Measurements from ENCODE around the gene CPVL.

Gene CPVL

GRCh38 chr7:29132980-29133379 lies 13.4 kb downstream of the CPVL start:
- no peak for TF ChIP-seq ZFX (IDR thresholded peaks at IDR 0.05; ENCODE audit: borderline replicate concordance)
- H3K27ac ChIP-seq: no peak overlapping the region

DNA sequence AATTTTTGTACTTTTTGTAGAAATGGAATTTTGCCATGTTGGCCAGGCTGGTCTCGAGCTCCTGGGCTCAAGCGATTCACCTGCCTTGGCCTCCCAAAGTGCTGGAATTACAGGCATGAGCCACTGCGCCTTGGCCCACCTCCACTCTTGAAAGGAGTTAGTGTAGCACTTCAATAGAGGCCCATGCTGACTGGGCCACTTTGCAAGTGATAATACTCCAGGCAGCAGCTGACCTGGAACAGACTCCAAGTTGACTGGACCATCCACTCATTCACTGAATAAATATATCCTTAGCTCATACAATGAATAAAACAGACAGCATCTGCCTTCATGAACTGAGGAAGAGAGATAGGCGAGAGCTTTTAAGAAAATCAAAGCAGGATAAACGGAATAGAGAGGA lies 14.7 kb downstream of the CPVL start:
- no peak overlapping the region for H3K27ac ChIP-seq
- TF ChIP-seq ZFX (IDR thresholded peaks at IDR 0.05; ENCODE audit: borderline replicate concordance): no peak
- TF ChIP-seq CTCF (IDR thresholded peaks at IDR 0.05): no peak

DNA sequence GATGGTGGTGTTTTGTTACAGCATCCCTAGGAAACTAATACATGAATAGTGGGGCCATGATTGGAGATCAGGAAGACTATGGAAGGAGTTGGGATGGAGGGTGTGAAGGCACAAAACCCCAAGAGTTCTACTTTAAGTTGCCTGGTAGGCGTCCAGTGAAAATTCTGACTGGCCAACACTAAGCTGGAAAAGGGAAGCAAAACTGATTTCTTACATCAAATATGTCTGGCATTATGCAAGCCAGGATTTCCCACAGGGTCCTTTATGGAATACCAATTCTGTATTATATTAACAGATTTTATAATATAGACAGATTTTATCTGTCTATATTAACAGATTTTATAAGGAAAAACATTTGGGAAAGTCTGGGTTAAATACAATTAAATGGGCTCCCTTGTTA lies 16.2 kb downstream of the CPVL start:
- TF ChIP-seq CTCF (IDR thresholded peaks at IDR 0.05) (no peak), ZFX (IDR thresholded peaks at IDR 0.05; ENCODE audit: borderline replicate concordance) (no peak)
- no peak overlapping the region for H3K27ac ChIP-seq

DNA sequence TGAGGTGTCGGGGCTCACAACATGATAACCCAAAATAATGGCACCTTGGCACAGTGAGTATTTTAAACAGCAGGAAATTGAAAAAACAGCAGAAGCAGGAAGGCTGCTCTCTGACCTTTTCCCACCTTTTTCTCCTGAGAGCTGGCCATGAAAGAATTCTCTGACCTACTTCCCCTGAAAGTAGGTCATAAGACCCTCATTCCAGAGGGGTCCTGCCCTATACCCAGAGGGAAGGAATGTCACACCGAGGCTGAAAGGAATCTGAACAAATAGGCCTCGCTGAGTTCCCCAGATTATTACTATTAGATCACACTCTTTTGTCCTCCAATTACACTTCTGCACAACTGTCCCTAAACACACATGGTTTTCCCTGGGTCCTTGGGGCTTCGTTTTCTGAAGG lies 18.8 kb downstream of the CPVL start:
- H3K27ac ChIP-seq: no peak overlapping the region
- no peak for TF ChIP-seq CTCF (IDR thresholded peaks at IDR 0.05)
- no peak for TF ChIP-seq ZFX (IDR thresholded peaks at IDR 0.05; ENCODE audit: borderline replicate concordance)

GRCh38 chr7:29126804-29127203 lies 19.5 kb downstream of the CPVL start:
- no peak overlapping the region for H3K27ac ChIP-seq
- TF ChIP-seq CTCF (IDR thresholded peaks at IDR 0.05): no peak
- TF ChIP-seq ZFX (IDR thresholded peaks at IDR 0.05; ENCODE audit: borderline replicate concordance): no peak

DNA sequence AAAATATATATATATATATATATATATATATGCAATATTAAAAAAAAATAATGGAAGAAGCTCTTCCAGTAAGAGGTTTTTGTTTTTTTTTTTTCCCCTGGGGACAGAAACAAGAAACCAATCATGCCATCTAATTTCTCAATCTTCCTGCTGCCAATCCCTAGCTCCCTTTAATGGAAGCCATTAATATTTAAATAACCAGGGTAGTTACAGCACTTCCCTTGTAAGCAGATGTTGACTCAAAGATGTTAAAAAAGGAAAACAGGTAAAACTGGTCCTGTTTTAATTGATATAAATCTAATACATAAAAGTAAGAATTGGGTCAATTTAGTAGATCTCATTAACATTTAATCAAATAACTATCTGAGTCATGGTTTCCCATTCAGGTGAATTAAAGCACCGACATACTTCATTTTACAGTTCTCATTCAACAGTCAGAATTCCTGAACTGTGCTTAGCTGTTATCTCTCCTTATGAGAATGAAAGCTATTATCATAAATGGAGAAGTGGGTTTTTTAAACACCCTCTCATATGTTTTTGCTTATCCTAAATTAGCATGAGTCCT lies 22.6 kb downstream of the CPVL start:
- H3K27ac ChIP-seq: no peak overlapping the region
- TF ChIP-seq CTCF (IDR thresholded peaks at IDR 0.05) (no peak), ZFX (IDR thresholded peaks at IDR 0.05; ENCODE audit: borderline replicate concordance) (no peak)

- H3K27ac ChIP-seq: no peak overlapping the region
- TF ChIP-seq ZFX (IDR thresholded peaks at IDR 0.05; ENCODE audit: borderline replicate concordance) (no peak), CTCF (IDR thresholded peaks at IDR 0.05) (no peak)
These were observed 23.6 kb downstream of the CPVL start for GRCh38 chr7:29122759-29123158.

DNA sequence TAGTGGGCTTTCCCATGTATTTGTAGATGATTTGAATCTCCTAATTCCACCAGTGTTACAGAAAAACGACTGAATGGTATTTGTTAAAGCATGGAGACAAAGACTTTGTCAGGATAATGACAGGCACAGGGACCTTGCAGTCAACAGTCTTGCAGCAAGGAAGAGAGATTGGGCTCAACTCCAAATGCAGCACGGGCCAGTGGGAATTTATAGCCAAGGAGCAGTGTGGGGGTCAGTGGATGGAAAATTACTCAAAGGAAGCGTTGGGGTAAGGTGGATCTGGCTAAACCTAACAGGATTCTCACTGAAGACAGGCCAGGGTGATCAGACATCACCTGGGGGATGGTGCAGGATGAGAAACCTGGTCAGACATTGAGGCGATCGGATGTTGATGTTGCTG lies 24.3 kb downstream of the CPVL start:
- no peak for TF ChIP-seq ZFX (IDR thresholded peaks at IDR 0.05; ENCODE audit: borderline replicate concordance)
- TF ChIP-seq CTCF (IDR thresholded peaks at IDR 0.05): no peak
- no peak overlapping the region for H3K27ac ChIP-seq
